Hepatocyte (in vitro differentiated cells): ENCODE results near the gene ZNF24. TPM values are rescaled to one million over a fixed set of nuclear protein-coding genes. Genes with fewer than 3 reads are reported as not detected.

Source experiments
- DNase-seq: peaks from one replicate; pipeline ENCODE4 v3.0.0-alpha.2; 2016; ENCODE audit warnings: low spot score
- H2AFZ ChIP-seq: fragments of 200-600 bp; sonication (generic); 2 replicates; pipeline ENCODE4 v1.6.0; 2016; ENCODE audit warnings: antibody characterized with exemption, mild to moderate bottlenecking
- H3K27ac ChIP-seq: fragments of 200-600 bp; sonication (generic); 2 replicates; pipeline ENCODE4 v1.5.1; 2016; ENCODE audit warnings: mild to moderate bottlenecking
- H3K27me3 ChIP-seq: fragments of 200-600 bp; sonication (generic); 2 replicates; pipeline ENCODE4 v1.6.1; 2016
- H3K36me3 ChIP-seq: fragments of 200-600 bp; sonication (generic); replicated peaks from 2 replicates; pipeline ENCODE4 v1.5.1; 2016; ENCODE audit warnings: low read depth; ENCODE audit not compliant: insufficient read depth
- H3K4me1 ChIP-seq: fragments of 200-600 bp; sonication (generic); 2 replicates; pipeline ENCODE4 v1.5.1; 2016; ENCODE audit warnings: mild to moderate bottlenecking, moderate library complexity; ENCODE audit not compliant: insufficient read depth
- H3K4me2 ChIP-seq: fragments of 200-600 bp; sonication (generic); 2 replicates; pipeline ENCODE4 v1.6.0; 2016
- H3K4me3 ChIP-seq: fragments of 200-600 bp; sonication (generic); 2 replicates; pipeline ENCODE4 v1.5.1; 2016; ENCODE audit warnings: mild to moderate bottlenecking
- H3K79me2 ChIP-seq: fragments of 200-600 bp; sonication (generic); 2 replicates; pipeline ENCODE4 v1.6.0; 2017; ENCODE audit warnings: mild to moderate bottlenecking
- H3K9me2 ChIP-seq: fragments of 200-600 bp; sonication (generic); replicated peaks from 2 replicates; pipeline ENCODE4 v1.6.0; 2017; ENCODE audit warnings: mild to moderate bottlenecking; ENCODE audit not compliant: insufficient read depth
- H3K9me3 ChIP-seq: fragments of 200-600 bp; sonication (generic); 2 replicates; pipeline ENCODE4 v1.5.1; 2016; ENCODE audit warnings: low read depth, mild to moderate bottlenecking
- H4K20me1 ChIP-seq: fragments of 200-600 bp; sonication (generic); 2 replicates; pipeline ENCODE4 v1.6.0; 2016; ENCODE audit warnings: mild to moderate bottlenecking; ENCODE audit not compliant: insufficient read depth, poor library complexity, severe bottlenecking
- EZH2 ChIP-seq: fragments of 200-600 bp; sonication (generic); IDR thresholded peaks from 2 replicates; pipeline ENCODE4 v1.6.1; 2016; ENCODE audit warnings: antibody characterized with exemption, mild to moderate bottlenecking, borderline replicate concordance
- EZH2phosphoT487 ChIP-seq: fragments of 200-600 bp; sonication (generic); IDR thresholded peaks from one replicate; pipeline ENCODE4 v1.6.1; 2018; ENCODE audit warnings: antibody characterized with exemption, mild to moderate bottlenecking, low read depth, moderate library complexity; ENCODE audit not compliant: unreplicated experiment, severe bottlenecking
- WGBS: methylation state at CpG from one replicate; pipeline ENCODE4 v1.1.6; 2016; ENCODE audit warnings: low lambda C conversion rate; ENCODE audit errors: missing lambda C conversion rate; 5-methylcytosine and 5-hydroxymethylcytosine counted together
- polyA plus RNA-seq: library from polyadenylated mRNA; unstranded; fragments of >200 nt; fragmentation: Nextera tagmentation; extraction: Ambion mirVana; gene quantifications from 2 replicates; pipeline ENCODE4 v1.2.1, GENCODE V29; 2016
- total RNA-seq: library from RNA; depleted of rRNA; stranded (reverse); fragments of >200 nt; gene quantifications from 2 replicates; pipeline ENCODE4 v1.2.3, GENCODE V29; 2014
- TF ChIP-seq, protein P1 (sequence below): fragments of 200-600 bp; sonication (generic); IDR thresholded peaks from 2 replicates; pipeline ENCODE4 v1.5.1; 2016; ENCODE audit warnings: antibody characterized with exemption, mild to moderate bottlenecking; ENCODE audit not compliant: poor library complexity

ZNF24 gene
- 44.3 and 44.9 TPM in 2 replicates for total RNA-seq
- 29.0 and 34.8 TPM in 2 replicates for polyA plus RNA-seq

DNA sequence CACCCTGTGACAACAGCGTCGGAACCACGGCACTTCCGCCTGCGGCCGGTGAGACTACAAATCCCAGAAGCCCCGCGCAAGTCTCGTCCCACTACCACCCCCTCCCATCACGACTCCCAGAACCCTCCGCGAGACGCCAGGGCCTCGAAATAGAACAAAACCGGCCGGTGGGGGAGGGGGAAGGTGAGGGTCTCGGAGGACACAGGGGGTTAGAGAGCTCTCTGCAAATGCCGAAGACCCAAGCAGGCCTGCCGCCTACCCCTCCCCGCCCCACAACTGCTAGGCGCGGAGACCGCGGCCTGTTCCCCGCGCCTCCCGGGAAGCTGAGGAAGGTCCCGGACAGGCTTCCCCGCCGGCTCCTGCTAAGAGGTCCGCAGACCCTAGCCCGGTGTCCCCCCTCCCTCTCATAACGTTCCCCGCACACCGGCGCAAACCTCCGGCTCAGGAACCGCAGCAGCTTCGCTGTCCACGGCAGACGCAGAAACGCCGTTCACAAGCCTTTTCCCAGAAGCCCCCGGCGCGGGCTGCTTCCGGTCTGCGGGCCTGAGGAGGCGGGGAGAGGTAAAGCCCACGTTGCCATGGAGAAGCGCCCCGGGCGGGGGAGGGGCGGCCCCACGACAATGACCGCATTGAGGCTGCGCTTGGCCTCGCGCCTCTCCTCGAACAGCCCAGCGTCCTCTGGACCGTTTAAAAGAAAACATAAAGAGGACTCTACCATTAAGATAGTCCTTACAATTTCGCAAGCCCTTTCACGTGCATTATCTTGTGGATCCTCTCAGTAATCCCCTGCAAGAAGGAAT, at the start of gene ZNF24:
Gene ZNF24, minus strand, starts transcription at position 485 of the 800 bp plus-strand sequence. CDS start 3,770 bp downstream, outside the sequence.
- Histone ChIP-seq H3K4me3 (peak within 1 kb of the TSS; percentile 87), H3K27ac (peak within 1 kb of the TSS; percentile 99), H3K9me3 (no peaks in the 10 kb centered on the region), H3K27me3 (no peaks in the 10 kb centered on the region), H3K36me3 (no peaks in the 10 kb centered on the region), H3K4me2 (peak within 1 kb of the TSS; percentile 85), H3K79me2 (peaks cover 49% of the 10 kb centered on the region), H3K4me1 (peaks cover 18% of the 10 kb centered on the region), H4K20me1 (peaks cover 46% of the 10 kb centered on the region), H2AFZ (peak within 1 kb of the TSS; percentile 82), H3K9me2 (no peaks in the 10 kb centered on the region)
- peak; percentile 98 for DNase-seq
- TF ChIP-seq EZH2phosphoT487 (no peak), EZH2 (no peak)
- TF ChIP-seq, protein P1, sequence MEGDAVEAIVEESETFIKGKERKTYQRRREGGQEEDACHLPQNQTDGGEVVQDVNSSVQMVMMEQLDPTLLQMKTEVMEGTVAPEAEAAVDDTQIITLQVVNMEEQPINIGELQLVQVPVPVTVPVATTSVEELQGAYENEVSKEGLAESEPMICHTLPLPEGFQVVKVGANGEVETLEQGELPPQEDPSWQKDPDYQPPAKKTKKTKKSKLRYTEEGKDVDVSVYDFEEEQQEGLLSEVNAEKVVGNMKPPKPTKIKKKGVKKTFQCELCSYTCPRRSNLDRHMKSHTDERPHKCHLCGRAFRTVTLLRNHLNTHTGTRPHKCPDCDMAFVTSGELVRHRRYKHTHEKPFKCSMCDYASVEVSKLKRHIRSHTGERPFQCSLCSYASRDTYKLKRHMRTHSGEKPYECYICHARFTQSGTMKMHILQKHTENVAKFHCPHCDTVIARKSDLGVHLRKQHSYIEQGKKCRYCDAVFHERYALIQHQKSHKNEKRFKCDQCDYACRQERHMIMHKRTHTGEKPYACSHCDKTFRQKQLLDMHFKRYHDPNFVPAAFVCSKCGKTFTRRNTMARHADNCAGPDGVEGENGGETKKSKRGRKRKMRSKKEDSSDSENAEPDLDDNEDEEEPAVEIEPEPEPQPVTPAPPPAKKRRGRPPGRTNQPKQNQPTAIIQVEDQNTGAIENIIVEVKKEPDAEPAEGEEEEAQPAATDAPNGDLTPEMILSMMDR, result no peak
- under 1% methylated on average over 47 of the region's 64 CpGs for WGBS

DNA sequence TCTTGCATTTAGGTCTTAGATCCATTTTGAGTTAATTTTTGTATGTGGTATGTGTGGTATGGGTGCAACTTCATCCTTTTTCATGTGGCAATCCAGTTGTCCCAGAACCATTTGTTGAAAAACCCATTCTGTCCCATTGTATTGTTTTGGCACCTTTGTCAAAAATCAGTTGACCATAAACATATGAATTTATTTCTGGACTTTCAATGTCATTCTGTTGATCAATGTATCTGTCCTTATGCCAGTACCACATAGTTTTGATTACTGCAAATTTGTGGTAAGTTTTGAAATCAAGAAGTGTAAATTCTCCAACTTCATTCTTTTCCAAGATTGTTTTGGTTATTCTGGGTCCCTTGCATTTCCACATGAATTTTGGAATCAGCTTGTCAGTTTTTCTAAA, 49.5 kb upstream of the ZNF24 start:
- Histone ChIP-seq H3K4me1 (no peaks in the 10 kb centered on the region), H3K27ac (no peak overlapping the region), H2AFZ (no peak overlapping the region), H3K4me2 (no peak overlapping the region), H4K20me1 (no peaks in the 10 kb centered on the region), H3K27me3 (no peaks in the 10 kb centered on the region), H3K36me3 (no peaks in the 10 kb centered on the region), H3K79me2 (no peaks in the 10 kb centered on the region), H3K9me2 (no peaks in the 10 kb centered on the region), H3K9me3 (no peaks in the 10 kb centered on the region), H3K4me3 (no peak overlapping the region)
- TF ChIP-seq, protein P1, result no peak
- no peak for TF ChIP-seq EZH2
- no peak for TF ChIP-seq EZH2phosphoT487
- DNase-seq, result no peak

DNA sequence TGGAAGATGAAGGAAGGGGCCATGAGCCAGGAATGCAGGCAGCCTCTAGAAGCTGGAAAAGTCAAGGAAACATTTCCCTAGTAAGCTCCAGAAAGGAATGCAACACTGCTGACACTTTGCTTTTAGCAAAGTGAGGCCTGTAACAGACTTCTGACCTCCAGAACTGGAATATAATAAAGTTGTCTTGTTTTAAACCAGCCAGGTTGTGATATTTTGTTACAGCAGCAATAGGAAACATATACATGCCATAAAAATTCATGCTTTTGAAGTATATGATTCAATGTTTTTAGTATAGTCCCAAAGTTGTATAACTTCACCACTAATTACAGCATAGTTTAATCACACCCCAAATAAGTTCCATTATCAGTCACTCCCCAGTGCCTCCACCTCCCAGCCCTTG, 48.2 kb upstream of the ZNF24 start:
- Histone ChIP-seq H2AFZ (no peak overlapping the region), H3K9me3 (no peaks in the 10 kb centered on the region), H3K27ac (no peak overlapping the region), H3K9me2 (no peaks in the 10 kb centered on the region), H3K4me1 (no peaks in the 10 kb centered on the region), H3K27me3 (no peaks in the 10 kb centered on the region), H3K4me2 (no peak overlapping the region), H3K36me3 (no peaks in the 10 kb centered on the region), H4K20me1 (no peaks in the 10 kb centered on the region), H3K79me2 (no peaks in the 10 kb centered on the region), H3K4me3 (no peak overlapping the region)
- DNase-seq, result no peak
- TF ChIP-seq, protein P1, result no peak
- no peak for TF ChIP-seq EZH2
- no peak for TF ChIP-seq EZH2phosphoT487
